Suprapubic skin (tissue), 3 donors: Measurements from ENCODE around the gene PLEKHO1.

Experiments
- POLR2AphosphoS5 ChIP-seq, 3 donors: sonication (generic); formaldehyde crosslinking; IDR thresholded peaks; one replicate each; pipeline ENCODE4 v1.6.1; 2017; ENCODE audit warnings: antibody characterized with exemption in 3 of 3
- TF ChIP-seq, protein P1 (sequence below), 2 donors: fragments of 200-600 bp in 1 of 2; fragments of 450-650 bp in 1 of 2; sonication (generic) in 1 of 2; IDR thresholded peaks; one replicate each; pipeline ENCODE4 v1.5.1; 2016 to 2019; ENCODE audit warnings: antibody characterized with exemption in 2 of 2, mild to moderate bottlenecking in 1 of 2, moderate library complexity in 1 of 2

GRCh38 chr1:150126811-150127210 lies 22.9 kb upstream of the PLEKHO1 start:
- TF ChIP-seq, protein P1, sequence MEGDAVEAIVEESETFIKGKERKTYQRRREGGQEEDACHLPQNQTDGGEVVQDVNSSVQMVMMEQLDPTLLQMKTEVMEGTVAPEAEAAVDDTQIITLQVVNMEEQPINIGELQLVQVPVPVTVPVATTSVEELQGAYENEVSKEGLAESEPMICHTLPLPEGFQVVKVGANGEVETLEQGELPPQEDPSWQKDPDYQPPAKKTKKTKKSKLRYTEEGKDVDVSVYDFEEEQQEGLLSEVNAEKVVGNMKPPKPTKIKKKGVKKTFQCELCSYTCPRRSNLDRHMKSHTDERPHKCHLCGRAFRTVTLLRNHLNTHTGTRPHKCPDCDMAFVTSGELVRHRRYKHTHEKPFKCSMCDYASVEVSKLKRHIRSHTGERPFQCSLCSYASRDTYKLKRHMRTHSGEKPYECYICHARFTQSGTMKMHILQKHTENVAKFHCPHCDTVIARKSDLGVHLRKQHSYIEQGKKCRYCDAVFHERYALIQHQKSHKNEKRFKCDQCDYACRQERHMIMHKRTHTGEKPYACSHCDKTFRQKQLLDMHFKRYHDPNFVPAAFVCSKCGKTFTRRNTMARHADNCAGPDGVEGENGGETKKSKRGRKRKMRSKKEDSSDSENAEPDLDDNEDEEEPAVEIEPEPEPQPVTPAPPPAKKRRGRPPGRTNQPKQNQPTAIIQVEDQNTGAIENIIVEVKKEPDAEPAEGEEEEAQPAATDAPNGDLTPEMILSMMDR (IDR thresholded peaks at IDR 0.05): no peak
- no peak for TF ChIP-seq POLR2AphosphoS5 (IDR thresholded peaks at IDR 0.05)
